Neural cell (in vitro differentiated cells): ENCODE measurements around the gene MDFIC. TPM values are rescaled to one million over a fixed set of nuclear protein-coding genes. Genes with fewer than 3 reads are reported as not detected.

Experiments
- H2AFZ ChIP-seq: fragments of 200-600, 300-800 bp; sonication (generic), shearing (Covaris generic); 2 replicates; pipeline ENCODE4 v1.6.0; 2014; ENCODE audit warnings: low read depth, mild to moderate bottlenecking, antibody characterized with exemption, low read length, moderate library complexity
- H3F3A ChIP-seq: fragments of 200-600 bp; shearing (Covaris generic); 2 replicates; pipeline ENCODE4 v1.6.1; 2016; ENCODE audit warnings: mild to moderate bottlenecking, moderate library complexity, mixed read lengths, antibody characterized with exemption, low read length; ENCODE audit not compliant: insufficient read depth, poor library complexity, severe bottlenecking
- H3K27ac ChIP-seq: fragments of 200-600, 300-800 bp; sonication (generic), shearing (Covaris generic); 2 replicates; pipeline ENCODE4 v1.5.1; 2014; ENCODE audit warnings: mild to moderate bottlenecking, low read length, moderate library complexity
- H3K27me3 ChIP-seq: fragments of 300-800, 200-600 bp; sonication (generic), shearing (Covaris generic); 2 replicates; pipeline ENCODE4 v1.6.0; 2014; ENCODE audit warnings: mild to moderate bottlenecking, low read depth, low read length, moderate library complexity; ENCODE audit not compliant: insufficient read depth
- H3K36me3 ChIP-seq: fragments of 300-800, 200-600 bp; sonication (generic), shearing (Covaris generic); 2 replicates; pipeline ENCODE4 v1.5.1; 2014; ENCODE audit warnings: mild to moderate bottlenecking, antibody characterized with exemption, low read length, moderate library complexity; ENCODE audit not compliant: insufficient read depth
- H3K4me2 ChIP-seq: fragments of 300-800, 200-600 bp; sonication (generic), shearing (Covaris generic); 2 replicates; pipeline ENCODE4 v1.6.0; 2014; ENCODE audit warnings: mild to moderate bottlenecking, low read length
- H3K4me3 ChIP-seq: fragments of 300-800, 200-600 bp; sonication (generic), shearing (Covaris generic); 2 replicates; pipeline ENCODE4 v1.5.1; 2014; ENCODE audit warnings: mild to moderate bottlenecking, low read length, moderate library complexity
- H3K79me2 ChIP-seq: fragments of 200-600 bp; shearing (Covaris generic); replicated peaks from 2 replicates; pipeline ENCODE4 v1.6.0; 2014; ENCODE audit warnings: mild to moderate bottlenecking, low read length, moderate library complexity; ENCODE audit not compliant: insufficient read depth
- H3K9ac ChIP-seq: fragments of 300-800, 200-600 bp; sonication (generic), shearing (Covaris generic); 2 replicates; pipeline ENCODE4 v1.6.1; 2016; ENCODE audit warnings: mild to moderate bottlenecking, low read length, mixed read lengths
- H3K9me2 ChIP-seq: fragments of 200-600 bp; shearing (Covaris generic); 2 replicates; pipeline ENCODE4 v1.6.1; 2016; ENCODE audit warnings: mild to moderate bottlenecking, low read length, mixed read lengths; ENCODE audit not compliant: insufficient read depth
- H3K9me3 ChIP-seq: fragments of 200-600, 300-800 bp; sonication (generic), shearing (Covaris generic); 2 replicates; pipeline ENCODE4 v1.6.1; 2016; ENCODE audit warnings: mild to moderate bottlenecking, mixed run types, low read length, moderate library complexity, mixed read lengths
- H4K20me1 ChIP-seq: fragments of 200-600 bp; shearing (Covaris generic); 2 replicates; pipeline ENCODE4 v1.6.1; 2016; ENCODE audit warnings: mild to moderate bottlenecking, mixed run types; ENCODE audit not compliant: insufficient read depth
- CTCF ChIP-seq: fragments of 450-650 bp; IDR thresholded peaks from 2 replicates; pipeline ENCODE4 v1.5.1; 2014; ENCODE audit warnings: antibody characterized with exemption, mild to moderate bottlenecking, moderate library complexity; ENCODE audit not compliant: poor library complexity, severe bottlenecking
- EP300 ChIP-seq: fragments of 450-650 bp; conservative IDR thresholded peaks from 2 replicates; pipeline ENCODE4 v1.6.1; 2014; ENCODE audit warnings: antibody characterized with exemption, mild to moderate bottlenecking, moderate library complexity; ENCODE audit not compliant: poor library complexity, severe bottlenecking
- EZH2 ChIP-seq: fragments of 200-600, 300-800 bp; shearing (Covaris generic), sonication (generic); IDR thresholded peaks from 2 replicates; pipeline ENCODE4 v1.6.1; 2014; ENCODE audit warnings: antibody characterized with exemption, low read length, borderline replicate concordance, mild to moderate bottlenecking; ENCODE audit not compliant: insufficient read depth, poor library complexity, severe bottlenecking
- MXI1 ChIP-seq: fragments of 450-650 bp; conservative IDR thresholded peaks from 2 replicates; pipeline ENCODE4 v1.6.1; 2014; ENCODE audit warnings: antibody characterized with exemption, mild to moderate bottlenecking; ENCODE audit not compliant: poor library complexity, severe bottlenecking
- POLR2AphosphoS5 ChIP-seq: IDR thresholded peaks from 2 replicates; pipeline ENCODE4 v1.6.1; 2012
- RAD21 ChIP-seq: fragments of 450-650 bp; conservative IDR thresholded peaks from 2 replicates; pipeline ENCODE4 v1.6.1; 2014; ENCODE audit warnings: antibody characterized with exemption, mild to moderate bottlenecking, moderate library complexity
- REST ChIP-seq: IDR thresholded peaks from 2 replicates; pipeline ENCODE4 v1.6.1; 2012; ENCODE audit warnings: borderline replicate concordance
- SMC3 ChIP-seq: fragments of 450-650 bp; conservative IDR thresholded peaks from 2 replicates; pipeline ENCODE4 v1.6.1; 2014; ENCODE audit warnings: antibody characterized with exemption, mild to moderate bottlenecking, moderate library complexity; ENCODE audit not compliant: poor library complexity
- TAF1 ChIP-seq: IDR thresholded peaks from 2 replicates; pipeline ENCODE4 v1.6.1; 2012; ENCODE audit warnings: low read depth
- polyA plus RNA-seq: library from polyadenylated mRNA; depleted of rRNA; stranded (reverse); fragments of >200 nt; gene quantifications from 2 replicates; pipeline ENCODE4 v1.2.3, GENCODE V29; 2014

MDFIC gene
- polyA plus RNA-seq, 1 donor from 2014 or later, result 0.85 TPM

- TF ChIP-seq MXI1 (no peak), TAF1 (no peak), EP300 (no peak), RAD21 (no peak), SMC3 (no peak), EZH2 (no peak), CTCF (no peak)
- no peaks in the 10 kb centered on the region for H3K27me3 ChIP-seq
- no peaks in the 10 kb centered on the region for H3F3A ChIP-seq
- H4K20me1 ChIP-seq, result no peaks in the 10 kb centered on the region
- no peak overlapping the region for H3K9ac ChIP-seq
- H3K9me2 ChIP-seq, result no peaks in the 10 kb centered on the region
- no peak overlapping the region for H3K4me3 ChIP-seq
- H3K27ac ChIP-seq, result no peak overlapping the region
- H3K36me3 ChIP-seq, result no peaks in the 10 kb centered on the region
- no peaks in the 10 kb centered on the region for H3K79me2 ChIP-seq
- H3K4me2 ChIP-seq, result no peak overlapping the region
- H3K9me3 ChIP-seq, result no peaks in the 10 kb centered on the region
- H2AFZ ChIP-seq, result no peak overlapping the region
Measured at GRCh38 chr7:115059321-115059720, 137.4 kb downstream of the MDFIC start.

- Histone ChIP-seq H3F3A (no peaks in the 10 kb centered on the region), H3K9me2 (no peaks in the 10 kb centered on the region), H3K9ac (no peak overlapping the region), H3K36me3 (no peaks in the 10 kb centered on the region), H4K20me1 (no peaks in the 10 kb centered on the region), H3K79me2 (no peaks in the 10 kb centered on the region), H3K9me3 (no peaks in the 10 kb centered on the region), H3K27ac (no peak overlapping the region), H3K4me2 (no peak overlapping the region), H3K4me3 (no peak overlapping the region), H3K27me3 (no peaks in the 10 kb centered on the region), H2AFZ (no peak overlapping the region)
- TF ChIP-seq EP300 (no peak), EZH2 (no peak), CTCF (no peak), POLR2AphosphoS5 (no peak), SMC3 (no peak), MXI1 (no peak), RAD21 (no peak), REST (no peak), TAF1 (no peak)
Measured at GRCh38 chr7:115060095-115060870, 138.4 kb downstream of the MDFIC start.
